HepG2 (cell line): ENCODE measurements around the gene PGM5. TPM values are rescaled to one million over a fixed set of nuclear protein-coding genes. Genes with fewer than 3 reads are reported as not detected.

ENCODE experiments used
- polyA plus RNA-seq, 8 experiments: library from polyadenylated mRNA; depleted of rRNA in 3 of 8; stranded (reverse) in 7 of 8; unstranded in 1 of 8; fragments of >200 nt; fragmentation: Illumina TruSeq in 4 of 8; extraction: Trizol in 4 of 8; gene quantifications; 2 replicates each; pipeline versions ENCODE4 v1.2.1 to v1.2.3, GENCODE V29; 2011 to 2016; ENCODE audit warnings: low read depth in 4 of 8, missing spikeins in 1 of 8, mixed read lengths in 1 of 8; ENCODE audit not compliant: insufficient read depth in 1 of 8
- total RNA-seq, 5 experiments: library from RNA; depleted of rRNA; stranded (reverse); fragments of >200 nt; fragmentation: Illumina TruSeq; extraction: Trizol; gene quantifications; 2 replicates each; pipeline ENCODE4 v1.2.3, GENCODE V29; 2016; ENCODE audit warnings: low read depth in 1 of 5

PGM5 gene
- total and polyA plus RNA-seq, 2 of the 13 experiments (the other 11 are each of a cell fraction or from before 2014, with no cell fraction given): not detected

Other genes with a start within 250 kb of the PGM5 start
- 70.3 and 72.8 TPM in 2 replicates for gene ZNG1C, start 114.6 kb upstream of the PGM5 start, total RNA-seq (2016; rRNA removed; fragmentation: Illumina TruSeq; extraction: Trizol)
- 29.1 and 30.9 TPM in 2 replicates for gene ZNG1C, start 114.6 kb upstream of the PGM5 start, polyA plus RNA-seq (2011; rRNA removed)
- not detected in 2 replicates for gene FOXD4L3, start 53.7 kb upstream of the PGM5 start, total RNA-seq (2016; rRNA removed; fragmentation: Illumina TruSeq; extraction: Trizol)
- 0.07 and 0.20 TPM in 2 replicates for gene FOXD4L3, start 53.7 kb upstream of the PGM5 start, polyA plus RNA-seq (2011; rRNA removed)
- not detected in 2 replicates for gene TMEM252, start 184.3 kb downstream of the PGM5 start, total RNA-seq (2016; rRNA removed; fragmentation: Illumina TruSeq; extraction: Trizol)
- not detected in 2 replicates for gene TMEM252, start 184.3 kb downstream of the PGM5 start, polyA plus RNA-seq (2011; rRNA removed)